Tibial artery (tissue), 4 donors: ENCODE data around the gene ABCA4.

ENCODE experiments used
- DNase-seq, 2 donors: peaks; one replicate each; pipeline ENCODE4 v3.0.0-alpha.2; 2019
- H3K27ac ChIP-seq, 2 donors: fragments of 200-600 bp; sonication (generic) in 1 of 2; 1 replicate in 1 of 2; 2 replicates in 1 of 2; pipeline ENCODE4 v1.5.1; 2018 to 2019; ENCODE audit warnings: mild to moderate bottlenecking in 1 of 2
- H3K27me3 ChIP-seq, 2 donors: fragments of 200-600 bp; sonication (generic) in 1 of 2; one replicate each; pipeline versions ENCODE4 v1.5.1 to v1.6.0; 2016 to 2019
- H3K36me3 ChIP-seq, 3 donors: fragments of 200-600 bp; sonication (generic) in 2 of 3; one replicate each; pipeline ENCODE4 v1.5.1; 2016 to 2019; ENCODE audit warnings: mild to moderate bottlenecking in 2 of 3
- H3K4me1 ChIP-seq, 4 donors: fragments of 200-600 bp; sonication (generic) in 2 of 4; 1 replicate in 3 of 4; 2 replicates in 1 of 4; pipeline ENCODE4 v1.5.1; 2016 to 2019
- H3K4me3 ChIP-seq, 2 donors: fragments of 200-600 bp; sonication (generic) in 1 of 2; 1 replicate in 1 of 2; 2 replicates in 1 of 2; pipeline ENCODE4 v1.5.1; 2018 to 2019; ENCODE audit warnings: mild to moderate bottlenecking in 2 of 2
- H3K9me3 ChIP-seq, 3 donors: fragments of 200-600 bp; sonication (generic) in 1 of 3; one replicate each; pipeline ENCODE4 v1.5.1; 2016 to 2019
- intact Hi-C: fragments of 100-400 bp; cut with DNase I; formaldehyde crosslinking; loops from one replicate; pipeline ENCODE4 v1.15.0; 2023; ENCODE audit warnings: low total_unique reads
- TF ChIP-seq, protein P1 (sequence below), 2 experiments: fragments of 200-600 bp in 1 of 2; fragments of 450-650 bp in 1 of 2; IDR thresholded peaks; one replicate each; pipeline ENCODE4 v1.5.1; 2017 to 2019; ENCODE audit warnings: antibody characterized with exemption in 2 of 2, mild to moderate bottlenecking in 1 of 2, moderate library complexity in 1 of 2

Gene ABCA4

GRCh38 chr1:94072840-94073522, 48.0 kb downstream of the ABCA4 start:
- no peaks in the 10 kb centered on the region for H3K36me3 ChIP-seq
- intact Hi-C loops, result no loop called here
- H3K27ac ChIP-seq, result peak overlapping the region in 1 of 2 donors; percentile 24
- no peak for DNase-seq
- TF ChIP-seq, protein P1, sequence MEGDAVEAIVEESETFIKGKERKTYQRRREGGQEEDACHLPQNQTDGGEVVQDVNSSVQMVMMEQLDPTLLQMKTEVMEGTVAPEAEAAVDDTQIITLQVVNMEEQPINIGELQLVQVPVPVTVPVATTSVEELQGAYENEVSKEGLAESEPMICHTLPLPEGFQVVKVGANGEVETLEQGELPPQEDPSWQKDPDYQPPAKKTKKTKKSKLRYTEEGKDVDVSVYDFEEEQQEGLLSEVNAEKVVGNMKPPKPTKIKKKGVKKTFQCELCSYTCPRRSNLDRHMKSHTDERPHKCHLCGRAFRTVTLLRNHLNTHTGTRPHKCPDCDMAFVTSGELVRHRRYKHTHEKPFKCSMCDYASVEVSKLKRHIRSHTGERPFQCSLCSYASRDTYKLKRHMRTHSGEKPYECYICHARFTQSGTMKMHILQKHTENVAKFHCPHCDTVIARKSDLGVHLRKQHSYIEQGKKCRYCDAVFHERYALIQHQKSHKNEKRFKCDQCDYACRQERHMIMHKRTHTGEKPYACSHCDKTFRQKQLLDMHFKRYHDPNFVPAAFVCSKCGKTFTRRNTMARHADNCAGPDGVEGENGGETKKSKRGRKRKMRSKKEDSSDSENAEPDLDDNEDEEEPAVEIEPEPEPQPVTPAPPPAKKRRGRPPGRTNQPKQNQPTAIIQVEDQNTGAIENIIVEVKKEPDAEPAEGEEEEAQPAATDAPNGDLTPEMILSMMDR (IDR thresholded peaks at IDR 0.05), result no peak
- H3K4me1 ChIP-seq, result peaks cover 0 to 42% (median 20%) of the 10 kb centered on the region in 4 donors
- H3K27me3 ChIP-seq, result no peaks in the 10 kb centered on the region
- no peak overlapping the region for H3K4me3 ChIP-seq
- no peaks in the 10 kb centered on the region for H3K9me3 ChIP-seq

DNA sequence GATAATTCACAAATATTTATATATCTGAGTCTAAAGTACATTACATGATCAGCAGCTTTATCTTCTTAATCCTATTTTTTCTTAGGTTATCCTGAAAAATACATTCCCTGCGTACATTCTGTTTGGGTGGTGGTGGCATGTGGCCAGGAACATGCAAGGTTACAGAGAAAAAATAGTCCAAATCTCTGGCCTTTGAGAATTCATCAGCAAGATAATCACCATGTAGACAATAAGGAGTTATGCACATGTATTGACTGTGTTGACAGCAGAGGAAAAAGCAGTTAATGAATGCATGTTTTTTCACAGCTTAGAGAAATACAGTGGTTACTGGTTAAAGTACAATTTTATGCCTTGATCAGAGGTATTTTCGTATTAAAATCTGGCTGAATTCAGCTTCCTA, 49.0 kb downstream of the ABCA4 start:
- intact Hi-C loops, result no loop called here
- no peak overlapping the region for H3K27ac ChIP-seq
- TF ChIP-seq, protein P1 (IDR thresholded peaks at IDR 0.05), result no peak
- H3K27me3 ChIP-seq, result no peaks in the 10 kb centered on the region
- no peaks in the 10 kb centered on the region for H3K9me3 ChIP-seq
- no peak overlapping the region for H3K4me3 ChIP-seq
- peaks cover 0 to 44% (median 20%) of the 10 kb centered on the region in 4 donors for H3K4me1 ChIP-seq
- DNase-seq, result no peak
- no peaks in the 10 kb centered on the region for H3K36me3 ChIP-seq

DNA sequence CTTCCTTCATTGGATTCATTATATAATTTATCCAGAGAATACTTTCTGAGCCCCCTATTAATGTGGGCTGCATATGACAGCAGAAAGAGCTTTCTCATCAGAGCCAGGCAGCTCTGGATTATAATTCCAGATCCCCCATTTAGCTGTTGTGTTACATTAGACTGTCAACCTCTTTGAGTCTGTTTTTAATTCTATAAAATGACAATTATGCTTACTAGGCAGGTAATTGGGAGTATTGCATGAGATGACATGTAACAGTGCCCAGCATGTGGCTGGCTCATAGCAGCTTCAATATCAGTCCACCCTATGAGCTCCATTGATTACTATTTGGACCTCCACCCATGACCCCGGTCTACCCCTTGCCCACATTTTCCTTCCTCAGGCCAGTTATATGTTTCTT, 49.6 kb downstream of the ABCA4 start:
- Histone ChIP-seq H3K4me1 (peaks cover 0 to 44% (median 20%) of the 10 kb centered on the region in 4 donors), H3K27ac (no peak overlapping the region), H3K36me3 (no peaks in the 10 kb centered on the region), H3K4me3 (no peak overlapping the region), H3K27me3 (no peaks in the 10 kb centered on the region), H3K9me3 (no peaks in the 10 kb centered on the region)
- intact Hi-C loops, result no loop called here
- TF ChIP-seq, protein P1 (IDR thresholded peaks at IDR 0.05), result no peak
- DNase-seq, result no peak

GRCh38 chr1:94070865-94071264, 50.1 kb downstream of the ABCA4 start:
- no peak overlapping the region for H3K27ac ChIP-seq
- TF ChIP-seq, protein P1 (IDR thresholded peaks at IDR 0.05), result no peak
- no peaks in the 10 kb centered on the region for H3K9me3 ChIP-seq
- DNase-seq, result no peak
- no peaks in the 10 kb centered on the region for H3K36me3 ChIP-seq
- intact Hi-C loops, result no loop called here
- no peaks in the 10 kb centered on the region for H3K27me3 ChIP-seq
- H3K4me1 ChIP-seq, result peaks cover 0 to 44% (median 20%) of the 10 kb centered on the region in 4 donors
- H3K4me3 ChIP-seq, result no peak overlapping the region

DNA sequence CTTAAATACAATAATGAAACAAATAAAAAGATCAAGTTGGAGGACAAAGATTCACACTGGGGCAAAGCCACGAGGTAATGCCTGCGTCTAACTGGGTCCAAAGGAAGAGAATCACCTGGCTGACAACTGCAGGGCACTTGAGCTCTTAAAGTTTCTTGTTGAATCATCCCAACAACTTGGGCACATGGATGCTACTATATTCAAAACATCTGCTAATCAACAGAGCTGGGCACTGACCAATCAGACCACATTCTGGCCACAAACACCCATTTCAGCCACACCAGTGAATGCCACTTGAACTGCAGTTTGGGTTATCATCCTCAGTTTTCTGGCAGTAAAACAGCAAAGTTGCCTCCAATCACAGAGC, 51.0 kb downstream of the ABCA4 start:
- TF ChIP-seq, protein P1 (IDR thresholded peaks at IDR 0.05), result no peak

More for the DNA sequence above, 51.0 kb downstream of the ABCA4 start:
- no peaks in the 10 kb centered on the region for H3K27me3 ChIP-seq
- H3K27ac ChIP-seq, result peak overlapping the region in 1 of 2 donors; percentile 17
- intact Hi-C loops, result no loop called here
- H3K9me3 ChIP-seq, result no peaks in the 10 kb centered on the region
- H3K4me1 ChIP-seq, result peaks cover 0 to 44% (median 20%) of the 10 kb centered on the region in 4 donors
- no peak overlapping the region for H3K4me3 ChIP-seq
- H3K36me3 ChIP-seq, result no peaks in the 10 kb centered on the region
- no peak for DNase-seq
